ENCODE measurements around the gene LMOD1. TPM values are rescaled to one million over a fixed set of nuclear protein-coding genes. Genes with fewer than 3 reads are reported as not detected.

LMOD1 gene
- polyA plus RNA-seq, 1 experiment = 41.1 TPM

DNA sequence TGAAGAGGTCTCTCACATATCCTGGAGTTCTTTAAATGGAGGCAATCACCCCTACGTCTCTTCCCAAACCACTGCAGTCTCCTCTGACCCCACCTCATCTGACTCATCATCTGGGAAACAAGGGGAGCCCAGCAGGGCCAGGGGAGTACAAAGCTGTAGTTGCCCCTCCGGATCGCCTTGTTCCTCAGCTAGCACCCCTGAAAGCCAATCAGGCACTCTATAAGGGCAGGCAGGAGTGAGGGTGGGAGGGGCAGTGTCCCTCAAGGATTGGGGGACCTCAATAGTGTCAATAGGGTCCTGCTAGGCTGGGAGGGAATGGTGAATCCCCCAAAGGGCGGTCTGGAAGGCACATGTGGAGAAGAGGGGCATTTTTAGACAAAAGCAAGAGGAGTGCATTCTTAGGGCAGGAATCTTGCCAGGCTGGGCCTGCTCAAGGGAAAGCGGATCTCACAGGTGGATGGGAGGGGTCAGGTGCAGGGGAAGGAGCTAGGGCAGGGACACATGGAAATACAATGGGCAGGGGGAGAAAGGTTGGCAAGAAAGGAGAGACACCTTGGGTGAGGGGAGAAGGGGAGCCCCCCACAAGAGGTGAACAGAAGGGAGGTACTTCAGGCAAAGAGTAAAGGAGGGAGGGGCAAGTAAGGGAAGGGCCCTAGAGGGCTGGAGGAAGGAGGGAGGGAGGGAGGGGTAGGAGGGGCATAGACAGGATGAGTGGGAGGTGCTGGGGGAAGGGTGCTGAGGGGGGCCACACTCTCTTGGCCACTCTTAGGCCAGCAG, 51.8 kb downstream of the LMOD1 start:
- no peak for DNase-seq (ENCODE audit: low read depth, low spot score)
- POLR2A ChIA-PET = interaction anchor here (0.6 to 2.5 kb wide), 4 partner anchors 22 to 61 kb away, joined by 3 to 10 read pairs (median 8); partner anchors contain the start of genes LMOD1 and TIMM17A

DNA sequence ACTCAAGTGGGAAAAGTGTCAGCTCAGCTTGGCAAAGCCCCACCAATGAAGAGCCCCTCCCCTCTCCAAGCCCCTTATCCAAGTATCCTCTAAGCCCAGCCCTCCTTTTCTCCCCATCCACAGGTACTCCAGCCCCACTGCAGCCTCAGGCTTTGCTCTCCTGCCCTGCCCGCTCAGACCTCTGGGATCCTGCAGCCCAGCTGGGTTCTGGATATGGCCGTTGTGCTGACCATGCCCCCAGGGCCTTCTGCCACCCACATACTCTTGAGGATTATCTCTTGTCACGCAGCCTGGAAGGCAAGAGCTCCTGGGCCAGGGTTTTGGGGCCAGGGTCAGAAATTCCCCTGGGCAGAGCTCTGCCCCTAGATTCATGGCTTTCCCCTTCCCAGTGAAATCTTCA, 52.9 kb downstream of the LMOD1 start:
- Histone ChIP-seq H3K9me3 (ENCODE audit: control insufficient read depth, insufficient read depth, low read length) (no peaks in the 10 kb centered on the region; the same call in 1 of the 2 replicates), H3K4me3 (ENCODE audit: low read depth, low read length) (no peak overlapping the region), H3K27ac (ENCODE audit: low read depth, low read length) (no peak overlapping the region), H3K27me3 (ENCODE audit: control insufficient read depth, insufficient read depth, low read length) (no peaks in the 10 kb centered on the region)
- TF ChIP-seq, protein P1, sequence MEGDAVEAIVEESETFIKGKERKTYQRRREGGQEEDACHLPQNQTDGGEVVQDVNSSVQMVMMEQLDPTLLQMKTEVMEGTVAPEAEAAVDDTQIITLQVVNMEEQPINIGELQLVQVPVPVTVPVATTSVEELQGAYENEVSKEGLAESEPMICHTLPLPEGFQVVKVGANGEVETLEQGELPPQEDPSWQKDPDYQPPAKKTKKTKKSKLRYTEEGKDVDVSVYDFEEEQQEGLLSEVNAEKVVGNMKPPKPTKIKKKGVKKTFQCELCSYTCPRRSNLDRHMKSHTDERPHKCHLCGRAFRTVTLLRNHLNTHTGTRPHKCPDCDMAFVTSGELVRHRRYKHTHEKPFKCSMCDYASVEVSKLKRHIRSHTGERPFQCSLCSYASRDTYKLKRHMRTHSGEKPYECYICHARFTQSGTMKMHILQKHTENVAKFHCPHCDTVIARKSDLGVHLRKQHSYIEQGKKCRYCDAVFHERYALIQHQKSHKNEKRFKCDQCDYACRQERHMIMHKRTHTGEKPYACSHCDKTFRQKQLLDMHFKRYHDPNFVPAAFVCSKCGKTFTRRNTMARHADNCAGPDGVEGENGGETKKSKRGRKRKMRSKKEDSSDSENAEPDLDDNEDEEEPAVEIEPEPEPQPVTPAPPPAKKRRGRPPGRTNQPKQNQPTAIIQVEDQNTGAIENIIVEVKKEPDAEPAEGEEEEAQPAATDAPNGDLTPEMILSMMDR (IDR thresholded peaks at IDR 0.05; ENCODE audit: low read depth, low read length) = no peak
- CTCF ChIA-PET = interaction anchor here (0.7 to 9.3 kb wide), 5 partner anchors 15 to 222 kb away, joined by 3 to 225 read pairs (median 3); partner anchors contain the start of gene LMOD1
- DNase-seq (ENCODE audit: low read depth, low spot score) = no peak
- POLR2A ChIA-PET = interaction anchor here (1.5 kb wide), 1 partner anchor 53 kb away, joined by 7 read pairs; the partner anchor contains the start of gene LMOD1

More for the DNA sequence above, 51.8 kb downstream of the LMOD1 start:
- no peak overlapping the region for H3K27ac ChIP-seq (ENCODE audit: low read depth, low read length)
- CTCF ChIA-PET = interaction anchor here (0.5 to 9.3 kb wide), 15 partner anchors 9 to 105 kb away, joined by 3 to 225 read pairs (median 15); partner anchors contain the start of genes LMOD1 and TIMM17A
- no peaks in the 10 kb centered on the region for H3K27me3 ChIP-seq (ENCODE audit: control insufficient read depth, insufficient read depth, low read length)
- TF ChIP-seq, protein P1 (IDR thresholded peaks at IDR 0.05; ENCODE audit: low read depth, low read length) = no peak
- no peaks in the 10 kb centered on the region for H3K9me3 ChIP-seq (ENCODE audit: control insufficient read depth, insufficient read depth, low read length)
- no peak overlapping the region for H3K4me3 ChIP-seq (ENCODE audit: low read depth, low read length)

DNA sequence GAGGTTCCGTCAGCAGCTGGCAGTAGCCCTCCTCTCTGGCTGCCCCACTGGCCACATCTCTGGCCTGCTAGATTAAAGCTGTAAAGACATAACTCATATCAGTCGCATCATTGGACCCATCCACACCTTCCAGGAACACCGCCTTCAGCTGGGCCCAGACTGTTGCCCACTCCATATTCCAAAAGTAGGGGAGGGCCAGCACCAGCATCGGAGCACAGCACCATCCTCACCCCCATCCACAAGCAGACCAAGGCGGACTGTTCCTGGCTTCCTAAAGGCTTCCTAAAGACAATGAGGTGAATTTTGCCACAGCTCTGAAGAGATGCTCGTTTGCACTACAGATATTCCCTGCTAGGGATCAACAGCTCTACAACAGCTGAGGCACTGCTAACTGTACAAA, 54.1 kb downstream of the LMOD1 start:
- no peak for DNase-seq (ENCODE audit: low read depth, low spot score)
- no peak overlapping the region for H3K27ac ChIP-seq (ENCODE audit: low read depth, low read length)
- CTCF ChIA-PET = interaction anchor here (1.4 to 9.3 kb wide), 3 partner anchors 14 to 243 kb away, joined by 3 to 225 read pairs (median 9); no protein-coding TSS in a partner anchor
- POLR2A ChIA-PET = interaction anchor here (1.0 kb wide), 1 partner anchor 54 kb away, joined by 4 read pairs; the partner anchor contains the start of gene LMOD1
- TF ChIP-seq, protein P1 (IDR thresholded peaks at IDR 0.05; ENCODE audit: low read depth, low read length) = no peak
- H3K4me3 ChIP-seq (ENCODE audit: low read depth, low read length) = no peak overlapping the region
- H3K27me3 ChIP-seq (ENCODE audit: control insufficient read depth, insufficient read depth, low read length) = no peaks in the 10 kb centered on the region
- no peaks in the 10 kb centered on the region; the same call in 1 of the 2 replicates for H3K9me3 ChIP-seq (ENCODE audit: control insufficient read depth, insufficient read depth, low read length)

DNA sequence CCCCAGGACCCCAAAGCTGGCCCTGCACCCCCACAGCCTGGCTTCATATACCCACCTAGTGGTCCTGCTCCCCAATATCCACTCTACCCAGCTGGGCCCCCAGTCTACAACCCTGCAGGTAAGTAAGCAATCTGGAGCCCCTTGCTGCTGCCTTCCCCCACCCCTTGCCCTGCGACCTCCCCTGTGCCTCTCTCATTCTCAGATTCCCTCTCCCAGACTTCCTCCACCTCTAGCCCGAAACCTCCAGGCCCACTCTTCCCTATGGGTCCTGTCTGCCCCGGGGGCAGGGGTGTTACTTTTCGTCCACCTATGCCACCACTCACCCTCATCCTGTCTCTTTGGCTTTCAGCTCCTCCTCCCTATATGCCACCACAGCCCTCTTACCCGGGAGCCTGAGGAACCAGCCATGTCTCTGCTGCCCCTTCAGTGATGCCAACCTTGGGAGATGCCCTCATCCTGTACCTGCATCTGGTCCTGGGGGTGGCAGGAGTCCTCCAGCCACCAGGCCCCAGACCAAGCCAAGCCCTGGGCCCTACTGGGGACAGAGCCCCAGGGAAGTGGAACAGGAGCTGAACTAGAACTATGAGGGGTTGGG, 54.8 kb downstream of the LMOD1 start:
- TF ChIP-seq, protein P1 (IDR thresholded peaks at IDR 0.05; ENCODE audit: low read depth, low read length) = no peak
- no peaks in the 10 kb centered on the region; the same call in 1 of the 2 replicates for H3K9me3 ChIP-seq (ENCODE audit: control insufficient read depth, insufficient read depth, low read length)
- ChIA-PET POLR2A (interaction anchor here (1.0 kb wide), 1 partner anchor 55 kb away, joined by 4 read pairs; the partner anchor contains the start of gene LMOD1), CTCF (interaction anchor here (1.4 to 1.9 kb wide), 2 partner anchors 14 to 244 kb away, joined by 3 to 9 read pairs; no protein-coding TSS in a partner anchor)
- no peak overlapping the region for H3K4me3 ChIP-seq (ENCODE audit: low read depth, low read length)
- H3K27ac ChIP-seq (ENCODE audit: low read depth, low read length) = peak overlapping the region; percentile 2
- DNase-seq (ENCODE audit: low read depth, low spot score) = no peak
- no peaks in the 10 kb centered on the region for H3K27me3 ChIP-seq (ENCODE audit: control insufficient read depth, insufficient read depth, low read length)

All from AG04450 (cell line).